Left ventricle myocardium inferior (tissue), 1 donor: ENCODE data around the gene EPB41. TPM values are rescaled to one million over a fixed set of nuclear protein-coding genes. Genes with fewer than 3 reads are reported as not detected.
A peak's percentile ranks its signal among the peaks of the same experiment; 100 is the strongest.
"Not testable (repeated sequence)": the region's sequence is repeated elsewhere in the genome, so short reads cannot be mapped to it uniquely, and the experiment has no call there.

Experiments
- DNase-seq: peaks from one replicate; pipeline ENCODE4 v3.0.0-alpha.2; 2020
- H3K27ac ChIP-seq: fragments of 200-600 bp; replicated peaks from 2 replicates; pipeline ENCODE4 v1.8.0; 2021
- H3K27me3 ChIP-seq: fragments of 200-600 bp; 2 replicates; pipeline ENCODE4 v1.8.0; 2021; ENCODE audit warnings: low read depth
- H3K36me3 ChIP-seq: fragments of 200-600 bp; 2 replicates; pipeline ENCODE4 v1.8.0; 2021
- H3K4me1 ChIP-seq: fragments of 200-600 bp; 2 replicates; pipeline ENCODE4 v1.8.0; 2021
- H3K4me3 ChIP-seq: fragments of 200-600 bp; 2 replicates; pipeline ENCODE4 v1.8.0; 2021; ENCODE audit warnings: mild to moderate bottlenecking, moderate library complexity
- H3K9me3 ChIP-seq: fragments of 200-600 bp; replicated peaks from 2 replicates; pipeline ENCODE4 v1.8.0; 2021
- intact Hi-C: fragments of 100-400 bp; cut with micrococcal nuclease; formaldehyde crosslinking; loops from one replicate; pipeline ENCODE4 v1.11.0; 2022
- total RNA-seq: library from RNA; stranded (reverse); fragmentation: NEBNext Ultra II Directional; extraction: Animal tissue kit (Norgen Biotek cat#: 25700); gene quantifications from one replicate; pipeline ENCODE4 v1.2.1, GENCODE V29; 2021
- TF ChIP-seq, protein P1 (sequence below): fragments of 200-600 bp; IDR thresholded peaks from 2 replicates; pipeline ENCODE4 v1.8.0; 2021; ENCODE audit warnings: antibody characterized with exemption, mild to moderate bottlenecking, borderline replicate concordance
- donor health status: DM: no; HTN: yes; CAD: no; lungs with severe emphysema.

Gene EPB41
- total RNA-seq, 1 donor from 2014 or later, result 23.4 TPM

- Histone ChIP-seq H3K9me3 (no peaks in the 10 kb centered on the region), H3K4me1 (no peaks in the 10 kb centered on the region), H3K27ac (no peak overlapping the region), H3K27me3 (no peaks in the 10 kb centered on the region), H3K36me3 (no peaks in the 10 kb centered on the region), H3K4me3 (no peak overlapping the region)
- TF ChIP-seq, protein P1, sequence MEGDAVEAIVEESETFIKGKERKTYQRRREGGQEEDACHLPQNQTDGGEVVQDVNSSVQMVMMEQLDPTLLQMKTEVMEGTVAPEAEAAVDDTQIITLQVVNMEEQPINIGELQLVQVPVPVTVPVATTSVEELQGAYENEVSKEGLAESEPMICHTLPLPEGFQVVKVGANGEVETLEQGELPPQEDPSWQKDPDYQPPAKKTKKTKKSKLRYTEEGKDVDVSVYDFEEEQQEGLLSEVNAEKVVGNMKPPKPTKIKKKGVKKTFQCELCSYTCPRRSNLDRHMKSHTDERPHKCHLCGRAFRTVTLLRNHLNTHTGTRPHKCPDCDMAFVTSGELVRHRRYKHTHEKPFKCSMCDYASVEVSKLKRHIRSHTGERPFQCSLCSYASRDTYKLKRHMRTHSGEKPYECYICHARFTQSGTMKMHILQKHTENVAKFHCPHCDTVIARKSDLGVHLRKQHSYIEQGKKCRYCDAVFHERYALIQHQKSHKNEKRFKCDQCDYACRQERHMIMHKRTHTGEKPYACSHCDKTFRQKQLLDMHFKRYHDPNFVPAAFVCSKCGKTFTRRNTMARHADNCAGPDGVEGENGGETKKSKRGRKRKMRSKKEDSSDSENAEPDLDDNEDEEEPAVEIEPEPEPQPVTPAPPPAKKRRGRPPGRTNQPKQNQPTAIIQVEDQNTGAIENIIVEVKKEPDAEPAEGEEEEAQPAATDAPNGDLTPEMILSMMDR, result no peak
- no peak for DNase-seq
- intact Hi-C loops, result no loop called here
Observed at GRCh38 chr1:29083317-29084195, 169.2 kb downstream of the EPB41 start.

GRCh38 chr1:29084196-29084521, 169.8 kb downstream of the EPB41 start:
- no peaks in the 10 kb centered on the region for H3K36me3 ChIP-seq
- intact Hi-C loops, result no loop called here

DNA sequence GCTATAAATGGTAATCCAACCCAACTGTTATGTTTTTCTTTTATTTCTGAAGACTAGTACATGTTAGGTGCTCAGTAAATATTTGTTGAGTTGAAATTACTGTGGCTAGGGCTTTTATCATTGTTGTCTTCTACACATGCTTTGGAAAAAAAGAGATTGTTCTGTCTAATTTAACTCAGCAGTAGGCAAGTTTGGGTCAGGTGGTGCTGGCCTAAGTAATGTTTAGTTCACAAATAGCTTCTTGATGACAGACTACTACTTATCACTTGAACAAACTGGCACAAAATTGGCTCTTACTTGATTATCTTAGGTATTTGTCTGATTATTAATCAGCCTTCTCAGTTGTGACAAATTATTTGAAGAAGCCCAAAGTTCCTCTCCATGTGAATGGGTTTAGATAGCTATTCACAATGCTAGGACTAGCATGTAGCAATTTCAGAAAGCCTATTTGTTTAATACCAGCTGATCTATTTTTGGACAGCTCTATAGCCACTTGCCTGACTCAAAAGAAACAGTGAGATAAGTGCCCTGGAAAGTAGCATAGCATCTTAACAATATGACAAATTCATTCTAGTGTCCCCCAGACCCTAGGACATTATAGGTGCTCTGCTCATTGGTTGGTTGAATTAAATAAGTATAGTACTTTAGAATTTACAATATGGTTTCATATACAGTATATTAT, 176.7 kb downstream of the EPB41 start:
- no peak for DNase-seq
- intact Hi-C loops, result no loop called here
- no peaks in the 10 kb centered on the region for H3K27me3 ChIP-seq
- no peak overlapping the region for H3K4me3 ChIP-seq
- no peaks in the 10 kb centered on the region for H3K9me3 ChIP-seq
- no peaks in the 10 kb centered on the region for H3K36me3 ChIP-seq
- peak overlapping the region; percentile 66 for H3K27ac ChIP-seq
- peaks cover 11% of the 10 kb centered on the region for H3K4me1 ChIP-seq
- TF ChIP-seq, protein P1, result no peak

More at GRCh38 chr1:29084196-29084521, 169.8 kb downstream of the EPB41 start:
- Histone ChIP-seq H3K9me3 (no peaks in the 10 kb centered on the region), H3K4me1 (no peaks in the 10 kb centered on the region), H3K27me3 (no peaks in the 10 kb centered on the region), H3K27ac (no peak overlapping the region), H3K4me3 (no peak overlapping the region)
- DNase-seq, result no peak
- TF ChIP-seq, protein P1, result no peak

DNA sequence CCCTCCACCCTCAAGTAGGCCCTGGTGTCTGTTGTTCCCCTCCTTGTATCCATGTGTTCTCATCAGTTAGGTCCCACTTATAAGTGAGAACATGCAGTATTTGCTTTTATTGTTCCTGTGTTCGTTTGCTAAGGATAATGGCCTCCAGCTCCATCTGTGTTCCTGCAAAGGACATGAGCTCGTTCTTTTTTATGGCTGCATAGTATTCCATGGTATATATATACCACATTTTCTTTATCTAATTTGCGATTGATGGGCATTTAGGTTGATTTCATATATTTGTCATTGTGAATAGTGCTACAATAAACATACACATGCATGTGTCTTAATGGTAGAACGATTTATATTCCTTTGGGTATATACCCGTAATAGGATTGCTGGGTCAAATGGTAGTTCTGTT, 178.3 kb downstream of the EPB41 start:
- peaks cover 11% of the 10 kb centered on the region for H3K4me1 ChIP-seq
- intact Hi-C loops, H3K9me3 ChIP-seq: not testable (repeated sequence)

DNA sequence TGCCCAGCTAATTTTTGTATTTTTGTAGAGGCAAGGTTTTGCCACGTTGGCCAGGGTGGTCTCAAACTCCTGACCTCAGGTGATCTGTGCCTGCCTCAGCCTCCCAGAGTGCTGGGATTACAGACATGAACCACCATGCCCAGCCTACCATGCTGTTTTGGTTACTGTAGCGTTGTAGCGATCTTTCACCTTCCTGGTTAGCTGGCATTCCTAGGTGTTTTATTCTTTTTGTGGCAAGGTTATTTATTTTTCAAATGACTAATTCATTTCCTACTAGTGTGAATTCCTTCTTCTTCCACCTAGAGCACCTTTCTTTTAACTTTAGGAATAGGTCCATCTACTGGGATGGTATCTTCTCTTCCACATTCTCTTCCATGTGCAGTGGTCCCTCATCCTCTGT, 180.1 kb downstream of the EPB41 start:
- H3K4me1 ChIP-seq, result peaks cover 11% of the 10 kb centered on the region
- intact Hi-C loops, result no loop called here
- H3K36me3 ChIP-seq, result peaks cover 6% of the 10 kb centered on the region
- no peak for DNase-seq
- H3K27ac ChIP-seq, result no peak overlapping the region
- H3K4me3 ChIP-seq, result no peak overlapping the region
- no peaks in the 10 kb centered on the region for H3K27me3 ChIP-seq
- no peaks in the 10 kb centered on the region for H3K9me3 ChIP-seq
- TF ChIP-seq, protein P1, result no peak

More for the DNA sequence above, 178.3 kb downstream of the EPB41 start:
- H3K27me3 ChIP-seq, DNase-seq, H3K27ac ChIP-seq, H3K36me3 ChIP-seq, H3K4me3 ChIP-seq: not testable (repeated sequence)

DNA sequence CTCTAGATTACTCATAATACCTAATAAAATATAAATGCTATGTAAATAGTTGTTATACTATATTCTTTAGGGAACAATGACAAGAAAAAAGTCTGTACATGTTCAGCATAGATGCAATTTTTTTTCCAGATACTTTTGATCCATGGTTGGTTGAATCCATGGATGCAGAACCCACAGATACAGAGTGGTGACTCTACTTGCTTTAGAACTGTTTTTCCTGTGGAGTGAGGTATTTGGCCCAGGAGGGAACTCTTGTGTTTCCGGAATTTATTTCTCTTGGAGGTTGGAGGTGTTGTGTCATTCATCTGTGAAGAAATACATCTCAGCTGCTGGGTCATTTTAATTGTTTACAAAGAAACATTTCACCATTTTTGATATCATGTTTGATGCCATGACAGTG, 180.6 kb downstream of the EPB41 start:
- intact Hi-C loops, result no loop called here
- peaks cover 11% of the 10 kb centered on the region for H3K36me3 ChIP-seq
- no peak for DNase-seq
- peaks cover 11% of the 10 kb centered on the region for H3K4me1 ChIP-seq
- no peak overlapping the region for H3K4me3 ChIP-seq
- no peaks in the 10 kb centered on the region for H3K27me3 ChIP-seq
- H3K27ac ChIP-seq, result no peak overlapping the region
- TF ChIP-seq, protein P1, result no peak
- H3K9me3 ChIP-seq, result no peaks in the 10 kb centered on the region
